Activated T-cell treated with anti-CD3 and anti-CD28 coated beads for 48 hours (primary cell): ENCODE results near the gene STARD10.

Source experiments
- DNase-seq: peaks from one replicate; pipeline ENCODE4 v3.0.0-alpha.2; 2020; ENCODE audit warnings: low read depth

Gene STARD10

GRCh38 chr11:72763823-72764222, 30.0 kb downstream of the STARD10 start:
- no peak for DNase-seq

DNA sequence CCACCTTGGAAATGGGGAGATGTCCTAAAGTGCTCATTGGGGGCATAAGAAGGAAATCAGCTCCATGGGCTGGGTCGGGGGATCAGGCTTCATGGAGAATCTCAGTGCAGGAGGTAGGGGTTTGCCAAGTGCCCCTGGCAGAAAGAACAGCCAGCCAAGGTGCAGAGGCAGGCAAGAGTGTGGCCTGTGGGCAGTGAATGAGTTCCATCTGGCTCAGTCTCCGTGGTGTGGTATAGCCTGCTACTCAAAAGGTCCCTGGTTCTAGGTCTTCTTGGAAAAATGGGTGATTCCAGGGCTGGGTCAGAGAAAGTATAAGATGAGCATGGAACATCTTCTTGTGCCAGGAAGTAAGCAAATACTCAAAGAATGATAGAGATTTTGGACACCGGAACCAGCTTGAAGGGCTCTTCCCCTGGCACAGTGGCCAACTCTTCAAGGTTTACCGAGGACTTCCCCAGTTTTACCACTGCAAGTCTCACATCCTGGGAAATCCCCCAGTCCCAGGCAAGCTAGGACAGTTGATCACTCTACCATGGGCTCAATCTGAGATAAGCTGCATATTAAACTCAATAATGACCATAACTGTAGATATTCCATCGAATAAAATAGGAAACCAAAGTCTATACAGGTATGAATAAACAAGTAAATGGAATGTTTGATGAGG, 31.1 kb downstream of the STARD10 start:
- no peak for DNase-seq

GRCh38 chr11:72760539-72761405, 33.1 kb downstream of the STARD10 start:
- no peak for DNase-seq

DNA sequence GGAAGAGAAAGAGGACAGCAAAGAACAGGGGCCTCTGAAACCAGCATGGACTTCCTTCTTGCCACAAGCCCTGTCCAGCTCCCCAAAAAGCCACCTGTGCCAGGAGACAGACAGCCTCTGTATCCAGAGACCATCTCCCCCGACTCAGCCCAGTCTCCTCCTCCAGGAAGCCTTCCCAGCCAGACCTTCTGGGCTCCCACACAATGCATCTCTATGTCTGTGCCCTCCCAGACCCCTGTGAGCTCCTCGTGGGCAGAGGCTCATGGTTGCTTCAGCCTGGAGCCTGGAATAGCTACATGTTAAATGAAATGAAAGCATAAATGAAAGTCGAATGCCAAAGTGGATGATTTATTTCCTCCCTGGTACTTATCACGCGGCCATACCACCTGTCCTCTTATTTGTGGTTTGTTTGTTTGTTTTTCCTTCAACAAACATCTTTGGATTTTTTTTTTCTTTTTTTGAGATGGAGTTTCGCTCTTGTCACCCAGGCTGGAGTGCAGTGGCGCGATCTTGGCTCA, 34.3 kb downstream of the STARD10 start:
- no peak for DNase-seq

DNA sequence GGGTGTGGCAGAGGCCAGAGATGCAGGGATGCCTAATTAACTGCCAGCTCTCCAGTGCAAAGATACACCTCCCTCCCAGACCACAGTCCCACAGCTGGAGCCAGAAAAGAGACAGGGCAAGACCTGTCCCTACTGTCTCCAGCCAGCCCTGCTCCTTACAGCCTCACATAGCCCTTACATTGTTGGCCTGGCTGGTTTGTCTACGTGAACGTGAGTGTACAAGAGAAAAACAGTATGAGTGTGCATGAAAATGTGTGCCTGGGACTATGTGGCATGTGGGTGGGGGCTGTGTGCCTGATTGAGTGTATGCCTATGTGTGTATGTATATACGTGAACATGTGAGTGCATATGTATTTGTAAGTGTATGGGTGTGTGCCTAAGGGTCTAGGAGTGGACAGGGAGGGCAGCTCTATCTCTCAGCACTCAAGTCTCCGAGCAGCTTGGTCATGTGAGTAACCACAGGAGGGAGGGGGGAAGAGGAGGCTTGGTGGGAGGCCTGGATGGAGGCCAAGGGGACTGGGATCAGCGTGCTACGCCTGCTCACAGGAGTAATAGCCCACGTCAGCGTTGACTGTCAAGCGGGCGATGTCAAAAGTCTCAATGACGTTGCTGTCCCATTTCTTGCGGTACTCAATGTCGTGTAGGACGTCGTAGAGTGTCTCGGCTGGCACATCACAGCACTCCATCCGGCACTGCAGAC, 35.0 kb downstream of the STARD10 start:
- DNase-seq = no peak

- no peak for DNase-seq
Observed at GRCh38 chr11:72758304-72758689, 35.5 kb downstream of the STARD10 start.

DNA sequence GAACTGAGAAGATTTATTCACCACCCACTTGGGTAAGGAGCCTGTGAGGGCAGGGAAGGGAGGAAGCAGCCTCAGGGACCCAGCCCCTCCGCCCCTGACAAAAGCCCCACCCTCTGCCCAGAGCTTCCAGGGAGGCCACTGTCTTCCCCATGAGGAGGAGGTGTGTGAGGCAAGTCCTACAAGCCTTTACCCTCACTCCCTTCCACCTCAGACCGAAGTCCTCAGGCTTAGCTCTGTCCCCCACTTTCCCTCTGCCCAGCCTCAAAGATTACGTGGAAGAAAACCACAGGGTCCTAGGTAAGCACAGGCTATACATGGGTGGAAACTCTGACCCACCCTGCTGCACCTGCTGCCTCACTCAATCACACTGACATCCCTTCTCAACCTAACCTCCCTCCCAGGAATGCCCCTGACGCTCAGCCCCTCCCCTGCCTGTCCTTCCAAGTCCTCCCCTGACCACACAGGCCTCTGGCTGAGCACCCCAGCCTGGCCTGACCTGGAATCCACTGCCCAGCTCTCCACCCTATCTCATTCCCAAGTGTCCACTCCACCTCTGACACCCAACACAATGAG, 38.0 kb downstream of the STARD10 start:
- no peak for DNase-seq

GRCh38 chr11:72754544-72755155, 39.2 kb downstream of the STARD10 start:
- DNase-seq = no peak

GRCh38 chr11:72754149-72754543, 39.7 kb downstream of the STARD10 start:
- DNase-seq = no peak

GRCh38 chr11:72753341-72754148, 40.3 kb downstream of the STARD10 start:
- DNase-seq = no peak

DNA sequence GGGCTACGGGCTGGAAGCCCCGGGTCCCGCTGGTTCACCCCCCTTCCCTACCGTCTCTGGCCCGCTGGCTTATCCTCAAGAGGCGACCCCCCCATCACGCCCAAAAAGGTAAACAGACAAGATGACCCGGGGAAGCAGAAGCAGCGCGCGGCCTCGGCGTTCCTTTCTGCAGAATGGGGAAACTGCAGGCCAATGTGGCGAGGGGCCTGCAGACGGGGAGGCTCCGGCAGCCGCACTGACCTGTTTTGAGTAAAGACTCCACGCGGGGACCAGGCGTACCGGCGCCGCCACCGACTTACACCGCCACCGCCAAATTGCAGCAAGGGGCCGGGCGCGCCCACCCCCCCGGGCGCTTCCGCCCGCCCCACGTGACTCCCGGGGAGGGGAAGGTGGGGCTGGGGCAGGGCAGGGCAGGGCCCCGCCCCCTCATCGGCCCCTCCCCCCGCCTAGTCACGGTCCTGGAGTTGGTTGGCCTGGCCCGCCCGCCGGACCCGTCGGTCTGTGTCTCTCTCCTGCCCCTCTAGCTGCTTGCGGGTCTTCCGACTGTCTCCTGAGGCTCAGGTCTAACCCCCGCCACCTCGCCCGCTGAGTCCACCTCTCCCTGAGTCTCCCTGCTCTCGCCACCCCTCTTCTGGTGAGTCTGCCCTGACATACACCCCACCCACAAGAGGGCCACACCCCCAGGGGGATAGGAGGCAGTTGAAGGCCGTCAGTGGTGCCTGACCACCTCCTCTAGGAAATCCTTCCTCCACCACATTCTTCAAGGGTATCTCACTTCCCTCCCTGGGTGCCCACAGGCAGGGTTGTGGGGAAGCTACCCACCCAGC, 41.5 kb downstream of the STARD10 start, which contains the start of gene ARAP1:
Gene ARAP1 (minus strand): TSS at position 321 of the 827 bp plus-strand sequence. CDS start 25,280 bp downstream, outside the sequence.
- peak; percentile 73 for DNase-seq

- no peak for DNase-seq
Observed at GRCh38 chr11:72751116-72752087, 42.4 kb downstream of the STARD10 start.

DNA sequence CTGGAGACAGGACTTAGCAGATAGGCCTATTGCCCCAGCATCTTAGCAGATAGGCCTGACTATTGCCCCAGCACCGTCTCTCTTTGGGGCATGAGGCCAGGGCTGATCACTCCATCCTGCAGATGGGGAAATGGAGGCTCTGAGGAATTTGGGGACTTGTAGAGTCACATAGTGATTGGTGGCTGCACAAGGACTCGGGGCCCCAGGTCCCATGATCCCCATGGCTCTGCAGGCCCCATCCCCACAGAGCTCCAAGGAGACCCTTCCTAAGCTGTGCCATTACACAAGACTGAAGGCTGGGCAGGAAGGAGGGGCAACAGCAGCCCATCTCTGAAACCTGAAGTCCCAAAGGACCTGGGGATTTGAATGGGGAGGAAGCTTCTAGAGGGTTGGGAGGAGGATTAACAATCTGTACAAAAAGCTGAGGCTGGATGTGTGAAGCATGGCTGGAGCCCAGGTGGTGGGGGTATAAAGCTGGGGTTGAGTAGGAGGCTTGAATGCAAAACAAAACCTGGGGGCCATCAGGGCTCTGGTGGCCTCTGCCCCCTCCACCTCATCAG, 43.2 kb downstream of the STARD10 start:
- DNase-seq = no peak

GRCh38 chr11:72750086-72750485, 43.8 kb downstream of the STARD10 start:
- no peak for DNase-seq

GRCh38 chr11:72747289-72747855, 46.5 kb downstream of the STARD10 start:
- DNase-seq = no peak

- no peak for DNase-seq
Observed at GRCh38 chr11:72746821-72747220, 47.0 kb downstream of the STARD10 start.

DNA sequence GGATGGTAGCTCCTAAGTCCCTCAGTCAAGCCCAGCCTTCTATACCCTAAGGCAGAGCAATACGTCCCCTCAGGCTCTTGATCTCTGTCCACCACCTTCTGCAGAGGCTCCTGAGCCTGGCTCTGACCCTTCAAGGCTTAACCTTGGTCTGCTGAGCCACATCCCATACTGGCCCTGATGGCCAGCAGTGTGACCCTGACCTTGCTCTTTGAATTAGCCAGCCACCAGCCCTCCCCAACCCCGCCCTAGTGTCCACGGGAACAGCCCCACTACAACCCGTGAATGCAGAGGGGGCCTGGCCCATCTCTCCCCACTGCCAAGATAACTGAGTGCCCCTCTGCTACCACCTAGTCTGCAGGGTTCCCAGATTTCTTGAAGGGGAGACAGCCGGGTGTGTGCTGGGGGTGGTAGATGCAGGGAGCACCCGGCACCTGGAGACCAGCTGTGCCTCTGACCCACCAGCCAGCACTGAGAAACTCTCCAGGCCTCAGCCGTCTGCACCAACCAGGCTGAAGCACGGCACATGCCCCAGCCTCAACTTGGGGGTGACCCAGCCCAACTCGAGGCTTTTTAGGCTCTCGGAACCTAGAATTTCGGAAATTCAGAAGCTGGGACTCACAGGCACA, 47.8 kb downstream of the STARD10 start:
- DNase-seq = no peak

GRCh38 chr11:72745511-72745910, 48.3 kb downstream of the STARD10 start:
- DNase-seq = no peak
